ENCODE data around the gene FCHSD2.

Gene FCHSD2

DNA sequence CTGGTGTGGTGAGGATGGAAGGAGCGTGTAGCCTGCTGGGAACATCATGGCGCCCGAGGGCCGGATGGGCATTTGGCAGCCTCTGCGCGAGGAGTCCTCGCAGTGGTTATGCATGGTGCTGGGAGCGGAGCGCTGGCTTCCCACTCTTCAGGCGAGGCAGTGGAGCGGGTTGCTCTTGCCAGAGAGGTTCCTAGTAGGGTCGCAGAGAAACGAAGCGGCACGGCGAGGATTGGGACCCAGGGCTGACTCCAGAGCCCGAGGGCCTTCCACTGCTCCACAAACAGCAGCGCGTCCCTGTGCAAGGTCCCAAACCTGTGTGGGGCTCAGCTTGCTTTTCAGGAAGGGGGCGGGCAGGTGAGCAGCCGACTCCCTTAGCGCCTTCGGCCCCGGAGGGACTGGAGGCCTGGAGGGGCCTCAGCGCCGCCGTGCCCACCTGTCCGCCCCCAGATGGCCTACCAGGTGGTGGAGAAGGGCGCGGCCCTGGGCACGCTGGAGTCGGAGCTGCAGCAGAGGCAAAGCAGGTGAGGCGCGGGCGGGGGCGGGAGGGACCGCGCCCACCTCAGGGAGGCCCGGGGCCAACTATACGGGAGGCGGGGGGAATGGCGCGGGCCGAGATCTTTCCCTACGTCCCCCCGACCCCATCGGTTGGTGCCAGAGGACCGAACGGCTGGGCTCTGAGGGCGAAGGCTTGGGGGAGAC, 320.7 kb downstream of the FCHSD2 start:
- no peak for TF ChIP-seq CTCF (IDR thresholded peaks at IDR 0.05; ENCODE audit: insufficient read depth, missing control alignments)
- DNase-seq (ENCODE audit: insufficient read length, low spot score): no peak
- FAIRE-seq: no peak

GRCh38 chr11:72820439-72821139, 321.5 kb downstream of the FCHSD2 start:
- no peak for TF ChIP-seq CTCF (IDR thresholded peaks at IDR 0.05; ENCODE audit: insufficient read depth, missing control alignments)
- FAIRE-seq: no peak
- no peak for DNase-seq (ENCODE audit: insufficient read length, low spot score)

DNA sequence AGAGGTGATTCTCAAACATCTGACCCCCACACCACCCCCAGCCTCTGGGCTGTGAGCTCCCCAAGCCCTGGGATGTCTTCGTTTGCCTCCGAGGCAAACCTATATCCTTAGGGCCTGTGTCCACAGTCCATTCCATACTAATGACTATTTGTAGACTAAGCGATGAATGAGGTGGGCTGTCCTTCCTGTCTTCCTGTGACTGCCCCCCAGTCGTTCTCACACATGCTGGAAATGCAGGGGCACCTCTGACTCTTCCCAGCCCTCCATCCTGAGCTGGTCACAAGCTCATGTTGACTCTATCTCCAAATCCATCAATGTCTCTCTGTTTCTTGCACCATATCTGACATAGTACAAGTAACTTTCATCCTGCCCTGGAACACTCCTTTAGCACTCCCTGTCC, 323.1 kb downstream of the FCHSD2 start:
- no peak for DNase-seq (ENCODE audit: insufficient read length, low spot score)
- no peak for FAIRE-seq
- no peak for TF ChIP-seq CTCF (IDR thresholded peaks at IDR 0.05; ENCODE audit: insufficient read depth, missing control alignments)

DNA sequence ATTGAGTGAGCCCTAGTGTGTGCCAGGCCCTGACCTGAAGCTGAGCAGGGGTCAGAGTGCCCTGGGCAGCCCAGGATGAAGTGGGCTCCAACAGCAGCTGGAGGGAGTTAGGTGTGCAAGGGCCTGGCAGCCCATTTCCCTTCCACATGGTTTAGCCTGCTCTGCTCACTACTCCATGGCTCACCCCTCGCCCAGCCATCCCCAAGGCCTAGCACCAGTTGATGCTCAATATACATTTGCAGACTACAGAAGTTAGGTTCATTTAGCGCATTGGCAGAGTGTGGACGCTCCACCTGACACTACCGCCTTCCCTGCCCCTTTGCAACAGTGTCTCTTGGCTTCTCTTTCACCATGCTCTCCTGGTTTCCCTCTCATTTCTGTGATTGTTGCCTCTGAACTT, 324.2 kb downstream of the FCHSD2 start:
- FAIRE-seq (no peak), DNase-seq (ENCODE audit: insufficient read length, low spot score) (no peak)
- no peak for TF ChIP-seq CTCF (IDR thresholded peaks at IDR 0.05; ENCODE audit: insufficient read depth, missing control alignments)

GRCh38 chr11:72816404-72816990, 325.6 kb downstream of the FCHSD2 start:
- FAIRE-seq (no peak), DNase-seq (ENCODE audit: insufficient read length, low spot score) (no peak)
- no peak for TF ChIP-seq CTCF (IDR thresholded peaks at IDR 0.05; ENCODE audit: insufficient read depth, missing control alignments)

DNA sequence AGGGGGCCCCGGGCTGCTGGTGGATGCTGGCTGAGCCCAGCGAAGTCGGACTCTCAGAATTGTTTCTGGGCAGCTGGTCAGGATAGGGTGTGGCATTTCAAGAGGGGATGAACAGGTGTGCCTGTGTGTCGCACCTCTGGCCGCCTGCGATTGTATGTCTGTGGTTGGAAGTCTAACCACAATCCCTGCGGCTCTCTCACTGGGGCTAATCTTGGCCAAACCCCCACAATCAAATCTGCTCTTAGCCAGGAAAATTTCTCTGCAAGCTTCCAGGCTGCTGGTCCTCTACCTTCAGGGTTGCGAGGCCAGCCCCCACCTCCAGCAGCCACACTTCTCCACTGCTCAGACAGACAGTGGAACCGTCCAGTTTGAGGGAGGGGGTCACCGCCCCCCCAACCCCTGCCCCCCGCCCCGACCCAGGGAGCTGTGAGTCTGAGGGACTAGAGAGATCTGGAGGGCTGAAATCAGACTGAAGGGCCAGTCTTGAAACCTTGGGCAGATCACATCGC, 327.0 kb downstream of the FCHSD2 start:
- TF ChIP-seq CTCF (IDR thresholded peaks at IDR 0.05; ENCODE audit: insufficient read depth, missing control alignments): no peak
- FAIRE-seq: no peak
- DNase-seq (ENCODE audit: insufficient read length, low spot score): no peak
